ENCODE data around the gene RAF1.

- no peak for TF ChIP-seq MYC (IDR thresholded peaks at IDR 0.05; ENCODE audit: borderline replicate concordance, low read length)
- no peak for TF ChIP-seq POLR2A (IDR thresholded peaks at IDR 0.05; ENCODE audit: low read length)
- no peak for TF ChIP-seq CBX2 (IDR thresholded peaks at IDR 0.05; ENCODE audit: borderline replicate concordance, low read depth)
- TF ChIP-seq CTCF (IDR thresholded peaks at IDR 0.05), result no peak
- TF ChIP-seq RAD21 (conservative IDR thresholded peaks at IDR 0.05 in 1 of 2, IDR thresholded peaks at IDR 0.05 in 1 of 2), result no peak
- TF ChIP-seq NPAS2 (CRISPR knock-in tag; IDR thresholded peaks at IDR 0.05; ENCODE audit: borderline replicate concordance), result no peak
- TF ChIP-seq MAFK (IDR thresholded peaks at IDR 0.05; ENCODE audit: partially characterized antibody), result no peak
- no peak for TF ChIP-seq EP300 (IDR thresholded peaks at IDR 0.05)
- no peak for TF ChIP-seq REST (IDR thresholded peaks at IDR 0.05)
- TF ChIP-seq KDM1A (IDR thresholded peaks at IDR 0.05; ENCODE audit: low read depth), result no peak
These were observed 41.5 kb upstream of the RAF1 start for GRCh38 chr3:12705374-12705926.

Data from A549 (cell line).